Breast epithelium (tissue), 4 donors: ENCODE results near the gene KLC1. TPM values are rescaled to one million over a fixed set of nuclear protein-coding genes. Genes with fewer than 3 reads are reported as not detected.
"Not testable (repeated sequence)": the region's sequence is repeated elsewhere in the genome, so short reads cannot be mapped to it uniquely, and the experiment has no call there.

ENCODE experiments used
- DNase-seq, 2 donors: peaks; one replicate each; pipeline ENCODE4 v3.0.0-alpha.2; 2019; ENCODE audit warnings: low spot score in 2 of 2
- H3K27ac ChIP-seq, 2 donors: fragments of 200-600 bp; sonication (generic) in 1 of 2; one replicate each; pipeline ENCODE4 v1.5.1; 2016 to 2019; ENCODE audit warnings: mild to moderate bottlenecking in 1 of 2
- H3K27me3 ChIP-seq, 2 donors: fragments of 200-600 bp; sonication (generic) in 1 of 2; one replicate each; pipeline versions ENCODE4 v1.5.1 to v1.6.0; 2017 to 2019; ENCODE audit warnings: control low read depth in 1 of 2, mild to moderate bottlenecking in 1 of 2
- H3K36me3 ChIP-seq: fragments of 200-600 bp; one replicate; pipeline ENCODE4 v1.5.1; 2019
- H3K4me1 ChIP-seq, 2 donors: fragments of 200-600 bp; sonication (generic); one replicate each; pipeline ENCODE4 v1.5.1; 2016 to 2019; ENCODE audit warnings: control low read depth in 1 of 2
- H3K4me3 ChIP-seq, 3 donors: fragments of 200-600 bp; sonication (generic); 1 replicate in 2 of 3; 2 replicates in 1 of 3; pipeline ENCODE4 v1.5.1; 2016 to 2019; ENCODE audit warnings: mild to moderate bottlenecking in 3 of 3, moderate library complexity in 2 of 3
- H3K9me3 ChIP-seq, 2 donors: fragments of 200-600 bp; sonication (generic) in 1 of 2; one replicate each; pipeline ENCODE4 v1.5.1; 2016 to 2019; ENCODE audit warnings: control low read depth in 1 of 2
- CTCF ChIP-seq, 3 donors: fragments of 450-650 bp; IDR thresholded peaks; one replicate each; pipeline ENCODE4 v1.5.1; 2016 to 2017; ENCODE audit warnings: antibody characterized with exemption in 3 of 3, mild to moderate bottlenecking in 3 of 3, moderate library complexity in 3 of 3
- POLR2A ChIP-seq: fragments of 450-650 bp; IDR thresholded peaks from one replicate; pipeline ENCODE4 v1.6.1; 2016; ENCODE audit warnings: antibody characterized with exemption, mild to moderate bottlenecking, moderate library complexity
- POLR2AphosphoS5 ChIP-seq, 3 donors: sonication (generic); formaldehyde crosslinking; IDR thresholded peaks; one replicate each; pipeline ENCODE4 v1.6.1; 2017; ENCODE audit warnings: antibody characterized with exemption in 3 of 3
- intact Hi-C: fragments of 100-400 bp; cut with DNase I; formaldehyde crosslinking; loops from one replicate; pipeline ENCODE4 v1.15.1; 2023; ENCODE audit warnings: low total_unique reads
- total RNA-seq, 3 donors: library from RNA; depleted of rRNA; stranded (reverse); fragments of >200 nt; gene quantifications; one replicate each; pipeline ENCODE4 v1.1.0, GENCODE V29; 2016

KLC1 gene
- total RNA-seq, 3 donors from 2014 or later: 222 to 275 (median 253) TPM

DNA sequence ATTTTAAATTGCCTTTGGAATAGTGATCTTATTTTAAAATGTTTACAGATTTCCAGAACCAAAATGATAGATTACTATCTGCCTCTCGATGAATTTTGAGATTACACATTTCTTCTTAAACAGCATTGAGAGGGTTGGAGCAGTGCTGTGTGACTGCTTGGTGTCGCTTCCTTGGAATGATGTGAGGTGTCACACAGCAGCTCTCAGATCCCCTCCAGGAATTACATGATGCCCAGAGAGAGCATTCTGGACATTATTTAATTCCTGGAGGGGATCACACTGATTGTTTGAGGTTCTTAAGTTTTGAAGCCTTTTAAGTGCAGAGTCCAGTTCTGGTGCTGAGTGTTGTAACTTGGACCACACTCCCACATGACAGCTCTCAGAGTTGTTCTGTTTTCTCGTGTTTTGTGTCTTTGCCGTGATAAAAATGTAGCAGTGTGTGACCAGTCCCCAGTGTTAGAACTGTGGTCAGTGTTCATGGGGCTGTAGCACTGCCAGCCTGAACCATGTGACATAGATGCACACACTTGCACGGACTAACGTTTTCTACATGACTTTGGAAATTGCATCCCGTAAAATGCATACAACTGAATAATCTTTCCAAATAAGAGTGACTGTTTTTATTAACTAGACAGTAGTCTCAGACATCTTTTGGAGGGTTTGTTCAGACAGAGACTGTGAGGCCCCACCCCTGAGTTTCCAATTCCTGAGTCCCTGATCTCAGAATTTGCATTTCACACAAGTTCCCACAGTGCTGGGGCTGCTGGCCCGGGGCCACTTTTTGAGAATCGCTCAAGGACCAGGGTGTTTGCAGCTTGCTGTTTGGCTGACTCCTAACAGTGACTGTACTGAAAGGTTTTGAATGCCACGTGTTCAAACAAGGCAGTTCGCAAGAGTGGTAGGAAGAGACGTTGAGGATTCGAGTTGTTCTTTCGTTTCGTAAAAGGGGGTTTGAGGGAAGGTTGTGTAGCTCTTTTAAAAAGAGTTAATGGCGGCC is 60.2 kb downstream of the KLC1 start:
- no peaks in the 10 kb centered on the region for H3K27me3 ChIP-seq
- no peak for DNase-seq

DNA sequence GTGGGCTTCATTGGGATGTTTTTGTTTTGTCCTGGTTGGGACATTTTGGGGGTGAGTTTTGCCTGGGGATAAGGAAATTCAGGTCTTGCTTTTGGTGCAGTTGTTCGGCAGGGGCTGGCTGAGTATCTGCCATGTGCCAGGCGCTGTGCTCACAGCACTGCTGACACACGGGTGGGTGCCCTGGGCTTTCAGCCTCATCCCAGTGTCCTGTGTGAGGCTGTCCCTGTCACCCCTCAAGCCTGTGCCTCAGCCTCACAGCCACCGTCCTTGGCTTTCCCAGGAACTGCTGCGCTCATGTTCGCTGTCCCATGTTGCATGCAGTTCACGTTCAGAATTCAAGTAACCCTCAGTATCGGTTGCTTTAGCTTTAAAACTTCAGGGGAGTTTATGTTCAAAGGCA is 61.3 kb downstream of the KLC1 start:
- Histone ChIP-seq H3K36me3 (no peaks in the 10 kb centered on the region), H3K27ac (no peak overlapping the region), H3K27me3 (no peaks in the 10 kb centered on the region)

More for the DNA sequence above, 60.2 kb downstream of the KLC1 start:
- no peak for TF ChIP-seq CTCF (IDR thresholded peaks at IDR 0.05)
- TF ChIP-seq POLR2A: no peak
- no peak for TF ChIP-seq POLR2AphosphoS5 (IDR thresholded peaks at IDR 0.05)
- intact Hi-C loops: no loop called here
- Histone ChIP-seq H3K4me1 (no peaks in the 10 kb centered on the region), H3K36me3 (no peaks in the 10 kb centered on the region), H3K9me3 (no peaks in the 10 kb centered on the region), H3K4me3 (no peak overlapping the region), H3K27ac (no peak overlapping the region)

DNA sequence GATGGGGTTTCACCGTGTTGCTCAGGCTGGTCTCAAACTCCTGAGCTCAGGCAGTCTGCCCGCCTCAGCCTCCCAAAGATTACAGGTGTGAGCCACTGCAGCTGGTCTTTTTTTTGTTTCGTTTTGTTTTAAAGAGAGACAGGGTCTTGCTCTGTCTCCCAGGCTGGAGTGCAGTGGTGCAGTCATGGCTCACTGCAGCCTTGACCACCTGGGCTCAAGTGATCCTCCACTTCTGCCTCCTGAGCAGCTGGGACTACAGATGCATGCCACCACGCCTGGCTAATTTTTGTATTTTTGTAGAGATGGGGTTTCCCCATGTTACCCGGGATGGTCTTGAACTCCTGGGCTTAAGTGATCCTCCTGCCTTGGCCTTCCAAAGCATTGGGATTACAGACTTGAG is 62.6 kb downstream of the KLC1 start:
- H3K4me3 ChIP-seq, H3K9me3 ChIP-seq, H3K36me3 ChIP-seq, H3K27ac ChIP-seq, DNase-seq, intact Hi-C loops, H3K27me3 ChIP-seq, H3K4me1 ChIP-seq: not testable (repeated sequence)

More for the DNA sequence above, 61.3 kb downstream of the KLC1 start:
- no peak for TF ChIP-seq POLR2A
- TF ChIP-seq CTCF (IDR thresholded peaks at IDR 0.05): no peak
- H3K4me3 ChIP-seq: no peak overlapping the region
- no peak for DNase-seq
- H3K4me1 ChIP-seq: no peaks in the 10 kb centered on the region
- intact Hi-C loops: no loop called here
- no peaks in the 10 kb centered on the region for H3K9me3 ChIP-seq

DNA sequence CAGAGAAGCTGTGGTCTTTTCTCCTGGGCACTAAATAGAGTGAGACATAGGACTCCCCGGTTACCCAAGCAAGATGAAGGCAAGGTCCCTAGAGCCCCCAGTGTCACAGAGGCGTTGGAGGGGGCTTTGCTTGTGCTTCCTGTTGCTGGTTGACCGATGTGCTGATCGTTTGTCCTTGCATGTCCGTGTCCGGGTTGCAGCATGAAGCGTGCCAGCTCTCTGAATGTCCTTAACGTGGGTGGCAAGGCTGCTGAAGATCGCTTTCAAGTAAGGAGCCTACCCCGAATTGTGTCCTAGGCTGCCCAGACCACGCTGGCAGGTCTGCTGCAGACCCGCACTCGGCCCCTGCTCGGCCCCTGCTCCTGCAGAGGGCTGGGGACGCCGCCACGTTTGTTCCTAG is 63.1 kb downstream of the KLC1 start:
- H3K4me1 ChIP-seq: peaks cover 1 to 10% of the 10 kb centered on the region in 2 donors
- TF ChIP-seq CTCF (IDR thresholded peaks at IDR 0.05) (no peak), POLR2AphosphoS5 (IDR thresholded peaks at IDR 0.05) (no peak), POLR2A (no peak)
- H3K27ac ChIP-seq: no peak overlapping the region
- no peak overlapping the region for H3K4me3 ChIP-seq
- no peaks in the 10 kb centered on the region for H3K27me3 ChIP-seq
- no peaks in the 10 kb centered on the region for H3K36me3 ChIP-seq
- no peak for DNase-seq
- intact Hi-C loops: no loop called here
- no peaks in the 10 kb centered on the region for H3K9me3 ChIP-seq

GRCh38 chr14:103692871-103693270 is 63.9 kb downstream of the KLC1 start:
- H3K4me1 ChIP-seq: peaks cover 3 to 16% of the 10 kb centered on the region in 2 donors
- DNase-seq: no peak
- no peak overlapping the region for H3K4me3 ChIP-seq
- TF ChIP-seq POLR2AphosphoS5 (IDR thresholded peaks at IDR 0.05) (no peak), CTCF (IDR thresholded peaks at IDR 0.05) (no peak), POLR2A (no peak)
- H3K36me3 ChIP-seq: no peaks in the 10 kb centered on the region
- H3K27me3 ChIP-seq: no peaks in the 10 kb centered on the region
- H3K9me3 ChIP-seq: no peaks in the 10 kb centered on the region
- intact Hi-C loops: no loop called here
- H3K27ac ChIP-seq: peak overlapping the region; percentile 46 to 50
